Osteocyte (in vitro differentiated cells): ENCODE measurements around the gene MCOLN3. TPM values are rescaled to one million over a fixed set of nuclear protein-coding genes. Genes with fewer than 3 reads are reported as not detected.

ENCODE experiments used
- DNase-seq: peaks from one replicate; pipeline ENCODE4 v3.0.0; 2021; ENCODE audit warnings: mixed read lengths; ENCODE audit not compliant: unreplicated experiment; ENCODE audit errors: extremely low spot score
- H3K27ac Mint-ChIP-seq: one replicate; pipeline ENCODE4 v1.8.0; 2021; ENCODE audit warnings: mild to moderate bottlenecking, mixed read lengths; ENCODE audit not compliant: unreplicated experiment
- H3K27me3 Mint-ChIP-seq: one replicate; pipeline ENCODE4 v1.8.0; 2021; ENCODE audit warnings: mixed read lengths; ENCODE audit not compliant: unreplicated experiment
- H3K36me3 Mint-ChIP-seq: one replicate; pipeline ENCODE4 v1.8.0; 2021; ENCODE audit warnings: mixed read lengths; ENCODE audit not compliant: unreplicated experiment
- H3K4me1 Mint-ChIP-seq: one replicate; pipeline ENCODE4 v1.8.0; 2021; ENCODE audit warnings: mixed read lengths; ENCODE audit not compliant: unreplicated experiment
- H3K4me3 Mint-ChIP-seq: one replicate; pipeline ENCODE4 v1.8.0; 2021; ENCODE audit warnings: mild to moderate bottlenecking, moderate library complexity, mixed read lengths; ENCODE audit not compliant: unreplicated experiment
- H3K9me3 Mint-ChIP-seq: one replicate; pipeline ENCODE4 v1.8.0; 2021; ENCODE audit warnings: mixed read lengths; ENCODE audit not compliant: unreplicated experiment
- total RNA-seq: library from RNA; stranded (reverse); gene quantifications from 2 replicates; pipeline ENCODE4 v1.2.1, GENCODE V29; 2021
- TF ChIP-seq, protein P1 (sequence below): fragments of 200-600 bp; sonication (generic); IDR thresholded peaks from 2 replicates; pipeline ENCODE4 v1.5.0; 2021; ENCODE audit warnings: antibody characterized with exemption, mild to moderate bottlenecking, moderate library complexity

The MCOLN3 gene
- total RNA-seq, 1 donor from 2014 or later: not detected

DNA sequence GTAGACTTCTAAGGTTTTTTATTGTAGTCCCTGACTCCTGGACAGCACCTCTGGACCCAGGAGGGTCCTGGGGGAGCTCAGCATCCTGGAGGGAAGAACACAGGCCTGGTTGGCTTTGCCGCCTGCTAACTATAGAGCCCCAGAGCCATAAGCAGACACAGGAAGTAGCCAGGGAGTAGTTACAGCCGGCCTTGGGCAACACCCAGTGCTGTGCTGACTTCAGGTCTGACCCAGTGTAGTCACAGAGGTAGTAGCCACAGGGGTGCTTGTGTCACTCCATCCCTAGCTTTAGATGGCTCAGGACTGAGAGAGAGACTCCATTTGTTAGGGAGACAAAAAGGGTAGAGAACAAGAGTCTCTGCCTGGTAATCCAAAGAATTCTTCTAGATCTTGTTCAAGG, 73.3 kb downstream of the MCOLN3 start:
- Mint-ChIP-seq H3K27ac (no peak overlapping the region), H3K36me3 (peaks cover 7% of the 10 kb centered on the region), H3K9me3 (peaks cover 23% of the 10 kb centered on the region), H3K27me3 (peaks cover 69% of the 10 kb centered on the region), H3K4me1 (peaks cover 11% of the 10 kb centered on the region), H3K4me3 (no peak overlapping the region)
- TF ChIP-seq, protein P1, sequence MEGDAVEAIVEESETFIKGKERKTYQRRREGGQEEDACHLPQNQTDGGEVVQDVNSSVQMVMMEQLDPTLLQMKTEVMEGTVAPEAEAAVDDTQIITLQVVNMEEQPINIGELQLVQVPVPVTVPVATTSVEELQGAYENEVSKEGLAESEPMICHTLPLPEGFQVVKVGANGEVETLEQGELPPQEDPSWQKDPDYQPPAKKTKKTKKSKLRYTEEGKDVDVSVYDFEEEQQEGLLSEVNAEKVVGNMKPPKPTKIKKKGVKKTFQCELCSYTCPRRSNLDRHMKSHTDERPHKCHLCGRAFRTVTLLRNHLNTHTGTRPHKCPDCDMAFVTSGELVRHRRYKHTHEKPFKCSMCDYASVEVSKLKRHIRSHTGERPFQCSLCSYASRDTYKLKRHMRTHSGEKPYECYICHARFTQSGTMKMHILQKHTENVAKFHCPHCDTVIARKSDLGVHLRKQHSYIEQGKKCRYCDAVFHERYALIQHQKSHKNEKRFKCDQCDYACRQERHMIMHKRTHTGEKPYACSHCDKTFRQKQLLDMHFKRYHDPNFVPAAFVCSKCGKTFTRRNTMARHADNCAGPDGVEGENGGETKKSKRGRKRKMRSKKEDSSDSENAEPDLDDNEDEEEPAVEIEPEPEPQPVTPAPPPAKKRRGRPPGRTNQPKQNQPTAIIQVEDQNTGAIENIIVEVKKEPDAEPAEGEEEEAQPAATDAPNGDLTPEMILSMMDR: no peak
- no peak for DNase-seq

DNA sequence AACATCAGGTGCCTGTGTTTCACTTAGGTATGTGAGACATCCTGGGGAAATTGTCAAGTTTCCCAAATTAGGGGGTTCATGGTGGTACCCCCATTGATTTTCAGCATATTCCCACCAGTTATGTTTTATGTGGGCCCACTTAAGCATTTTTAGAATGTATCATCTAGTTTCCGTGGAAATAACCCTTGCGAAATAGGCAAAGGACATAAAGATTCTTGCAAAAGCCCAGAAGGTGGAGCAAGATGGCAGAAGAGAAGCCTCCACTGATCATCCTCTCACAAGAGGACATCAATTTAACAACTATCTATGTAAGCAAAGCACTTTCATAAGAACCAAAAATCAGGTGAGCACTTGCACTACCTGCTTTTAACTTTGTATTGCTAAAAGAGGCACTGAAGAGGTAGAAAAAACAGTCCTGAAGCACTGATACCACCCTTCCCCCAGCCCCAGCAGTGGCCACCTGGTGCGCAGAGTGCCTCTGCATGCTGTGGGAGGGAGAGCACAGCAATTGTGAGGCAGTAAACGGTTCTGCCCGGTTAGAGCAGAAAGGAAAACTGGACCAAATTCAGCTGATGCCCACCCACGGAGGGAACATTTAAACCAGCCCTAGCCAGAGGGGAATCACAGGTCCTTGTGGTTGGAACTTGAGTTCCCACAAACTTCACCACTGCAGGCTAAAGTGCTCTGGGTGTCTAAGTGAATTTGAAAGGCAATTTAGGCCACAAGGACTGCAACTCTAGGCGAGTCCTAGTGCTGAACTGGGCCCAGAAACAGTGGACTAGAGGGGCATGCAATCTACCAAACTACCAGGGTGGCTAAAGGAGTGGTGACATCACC, 74.6 kb downstream of the MCOLN3 start:
- Mint-ChIP-seq H3K4me1 (peaks cover 11% of the 10 kb centered on the region), H3K27ac (no peak overlapping the region), H3K27me3 (peaks cover 66% of the 10 kb centered on the region), H3K4me3 (no peak overlapping the region), H3K36me3 (peaks cover 3% of the 10 kb centered on the region), H3K9me3 (peaks cover 12% of the 10 kb centered on the region)
- TF ChIP-seq, protein P1: no peak
- DNase-seq: no peak

DNA sequence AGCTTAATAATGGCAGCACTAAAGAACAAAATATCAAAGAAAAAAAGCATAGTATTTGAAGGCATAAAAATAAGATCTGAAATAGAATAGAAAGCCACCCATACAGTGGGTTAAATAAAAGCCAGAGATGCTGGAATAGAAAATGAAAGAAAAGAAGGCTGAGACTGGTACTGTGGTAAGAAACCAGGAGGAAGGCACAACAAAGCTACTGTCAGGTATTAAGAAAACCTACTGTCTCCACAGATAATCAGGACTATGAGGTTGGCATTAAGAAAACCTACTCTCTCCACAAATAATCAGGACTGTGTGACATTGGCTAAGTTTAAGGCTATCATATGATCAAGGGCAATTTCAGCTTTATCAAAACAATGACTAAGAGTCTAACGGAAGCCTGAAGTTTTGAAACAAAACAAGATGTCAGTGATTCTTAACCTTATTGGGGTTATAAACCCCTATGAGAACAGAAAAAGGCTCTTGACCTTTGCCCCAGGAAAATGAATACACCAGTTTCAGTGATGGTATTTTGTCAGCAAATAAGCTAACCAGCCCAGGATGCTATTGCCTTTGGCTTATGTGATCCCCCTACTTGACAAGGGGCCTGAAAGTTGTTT, 75.8 kb downstream of the MCOLN3 start:
- H3K9me3 Mint-ChIP-seq: peaks cover 6% of the 10 kb centered on the region
- no peak for DNase-seq
- TF ChIP-seq, protein P1: no peak
- peaks cover 64% of the 10 kb centered on the region for H3K27me3 Mint-ChIP-seq
- H3K27ac Mint-ChIP-seq: no peak overlapping the region
- H3K4me3 Mint-ChIP-seq: no peak overlapping the region
- peaks cover 11% of the 10 kb centered on the region for H3K4me1 Mint-ChIP-seq
- peaks cover 3% of the 10 kb centered on the region for H3K36me3 Mint-ChIP-seq

DNA sequence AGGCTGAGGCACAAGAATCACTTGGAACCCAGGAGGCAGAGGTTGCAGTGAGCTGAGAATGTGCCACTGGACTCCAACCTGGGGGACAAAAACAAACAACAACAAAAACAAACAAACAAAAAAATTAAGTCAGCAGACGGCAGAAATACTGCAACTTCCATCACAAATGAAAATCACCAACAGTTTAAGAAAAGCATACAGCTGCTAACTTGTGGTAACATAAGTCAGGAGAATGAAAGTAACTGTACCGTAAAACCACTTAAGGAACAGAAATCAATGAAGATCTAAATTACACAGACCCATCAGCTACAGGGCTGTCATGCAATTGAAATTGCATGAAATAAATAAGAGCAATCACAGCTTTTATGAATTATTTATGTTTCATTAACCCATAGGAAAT, 76.3 kb downstream of the MCOLN3 start:
- H3K27ac Mint-ChIP-seq: no peak overlapping the region
- H3K9me3 Mint-ChIP-seq: peaks cover 1% of the 10 kb centered on the region
- H3K4me1 Mint-ChIP-seq: peaks cover 11% of the 10 kb centered on the region
- peaks cover 59% of the 10 kb centered on the region for H3K27me3 Mint-ChIP-seq
- no peak overlapping the region for H3K4me3 Mint-ChIP-seq
- H3K36me3 Mint-ChIP-seq: peaks cover 2% of the 10 kb centered on the region
- DNase-seq: no peak
- TF ChIP-seq, protein P1: no peak

DNA sequence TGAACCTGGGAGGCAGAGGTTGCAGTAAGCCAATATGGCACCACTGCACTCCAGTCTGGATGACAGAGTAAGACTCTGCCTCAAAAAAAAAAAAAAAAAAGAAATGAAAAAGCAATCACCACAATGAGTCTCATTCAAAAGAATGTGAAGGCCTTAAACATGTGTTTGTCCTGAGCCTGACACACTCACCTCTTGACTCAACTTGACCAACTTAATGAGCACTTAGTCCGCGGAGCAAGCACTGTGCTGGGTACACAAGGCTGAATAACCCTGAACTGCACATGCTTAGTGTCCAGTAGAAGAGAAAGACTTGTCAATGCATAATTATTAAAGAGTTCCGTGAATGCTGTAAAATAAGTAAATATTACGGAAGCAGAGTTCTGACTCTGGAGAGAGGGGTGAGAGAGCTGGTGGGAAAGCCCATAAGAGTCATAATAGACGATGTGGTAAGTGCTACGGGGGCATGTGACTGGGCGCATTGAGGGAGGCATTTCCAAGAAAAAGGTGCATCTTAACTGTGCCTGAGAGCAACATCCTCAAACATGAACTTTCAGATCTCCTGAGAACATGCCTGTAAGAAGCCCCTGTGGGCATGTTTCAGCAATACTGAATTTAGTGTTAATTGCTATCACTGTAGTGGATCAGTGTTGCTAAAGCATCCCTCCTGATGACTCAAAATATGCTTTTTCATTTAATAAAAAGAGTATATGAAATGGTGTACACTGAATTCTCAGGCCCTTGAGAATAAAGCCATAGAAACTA, 78.6 kb downstream of the MCOLN3 start:
- Mint-ChIP-seq H3K27me3 (peaks cover 51% of the 10 kb centered on the region), H3K4me3 (no peak overlapping the region), H3K36me3 (no peaks in the 10 kb centered on the region), H3K4me1 (peaks cover 11% of the 10 kb centered on the region), H3K9me3 (no peaks in the 10 kb centered on the region), H3K27ac (no peak overlapping the region)
- DNase-seq: no peak
- TF ChIP-seq, protein P1: no peak
